ENCODE data around the gene XPO4. TPM values are rescaled to one million over a fixed set of nuclear protein-coding genes. Genes with fewer than 3 reads are reported as not detected.
A peak's percentile ranks its signal among the peaks of the same experiment; 100 is the strongest.

The XPO4 gene
- total and polyA plus RNA-seq, 2 of the 13 experiments (the other 11 are each of a cell fraction or from before 2014, with no cell fraction given), result 8.4 to 24.8 TPM

DNA sequence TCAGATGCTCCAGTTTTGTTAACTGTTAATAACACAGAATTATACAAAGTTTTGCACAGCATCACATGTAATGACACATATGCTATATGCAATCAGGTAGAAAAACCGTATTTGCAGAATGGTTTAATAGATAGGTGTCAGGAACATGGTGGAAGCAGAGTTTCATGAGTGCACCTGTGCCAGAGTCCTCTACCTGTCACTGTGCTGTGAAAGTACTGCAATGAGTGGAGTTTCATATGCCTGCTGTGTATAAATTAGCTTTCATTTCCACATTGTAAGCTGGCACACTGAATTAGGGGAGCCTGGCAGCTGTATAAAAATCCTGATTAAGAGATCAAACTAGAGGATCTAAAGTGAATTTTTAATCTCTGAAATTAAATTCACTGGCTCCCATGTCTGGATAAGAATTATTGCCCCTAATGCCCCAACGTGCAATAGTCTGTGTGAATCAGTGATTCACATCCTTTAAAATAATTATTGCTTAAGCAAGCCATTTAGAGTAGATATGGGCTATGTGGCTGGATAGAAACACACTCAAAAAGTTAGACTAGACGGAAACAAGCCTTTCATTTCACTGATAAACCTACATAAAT, 120.3 kb downstream of the XPO4 start:
- ChIA-PET POLR2A (no interaction called here), CTCF (ENCODE audit: low intra/inter-chr PET ratio, low total read pairs) (no interaction called here)
- 100% methylated on average over 3 of the region's 3 CpGs for WGBS (ENCODE audit: low lambda C conversion rate)
- BruUV-seq (replicated peaks), result TSS peak; percentile 25
- DNase-seq (ENCODE audit: low spot score), result no peak
- Histone ChIP-seq H3K4me3 (replicated peaks in 1 of 3; ENCODE audit: insufficient read depth in 1 of 3, low read depth in 2 of 3, low read length in 3 of 3) (no peak overlapping the region), H3K9ac (ENCODE audit: insufficient read depth, low read depth, low read length) (no peak overlapping the region), H3K27me3 (ENCODE audit: control insufficient read depth in 1 of 2, insufficient read depth in 2 of 2, low read length in 2 of 2) (no peaks in the 10 kb centered on the region), H4K20me1 (ENCODE audit: insufficient read depth, low read length) (no peaks in the 10 kb centered on the region), H3K27ac (ENCODE audit: extremely low read length, insufficient read depth, low read length) (no peak overlapping the region), H3K4me2 (ENCODE audit: low read depth, low read length) (no peak overlapping the region), H3K36me3 (replicated peaks in 1 of 2; ENCODE audit: control insufficient read depth in 1 of 2, insufficient read depth in 2 of 2, low read length in 2 of 2) (peaks cover 8 to 32% of the 10 kb centered on the region in 2 experiments; a peak in 4 of 5 replicates), H3K9me3 (ENCODE audit: low read length) (no peaks in the 10 kb centered on the region), H3K4me1 (ENCODE audit: insufficient read depth, low read length) (no peaks in the 10 kb centered on the region), H3K79me2 (ENCODE audit: insufficient read depth, low read length) (no peaks in the 10 kb centered on the region), H2AFZ (ENCODE audit: low read length) (no peak overlapping the region)
- ATAC-seq, result no peak
- in situ Hi-C loops (cut with HindIII; ENCODE audit: extremely low pct_ligation_motif_present, low pct_unique_long_range_greater_than_20kb) (no loop called here), intact Hi-C loops (cut with micrococcal nuclease; ENCODE audit: unreplicated experiment) (no loop called here)
- FAIRE-seq, result no peak
- no peak for TF ChIP-seq ZNF777 (CRISPR knock-in tag; IDR thresholded peaks at IDR 0.05)
- no peak for TF ChIP-seq SP2 (CRISPR knock-in tag; IDR thresholded peaks at IDR 0.05)
- TF ChIP-seq ZNF660 (CRISPR knock-in tag; IDR thresholded peaks at IDR 0.05; ENCODE audit: borderline replicate concordance, low read depth), result no peak
- TF ChIP-seq, protein P1, sequence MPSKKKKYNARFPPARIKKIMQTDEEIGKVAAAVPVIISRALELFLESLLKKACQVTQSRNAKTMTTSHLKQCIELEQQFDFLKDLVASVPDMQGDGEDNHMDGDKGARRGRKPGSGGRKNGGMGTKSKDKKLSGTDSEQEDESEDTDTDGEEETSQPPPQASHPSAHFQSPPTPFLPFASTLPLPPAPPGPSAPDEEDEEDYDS (CRISPR knock-in tag; IDR thresholded peaks at IDR 0.05), result no peak
- no peak for TF ChIP-seq EP300 (IDR thresholded peaks at IDR 0.05; ENCODE audit: low read depth in 2 of 2, low read length in 2 of 2)
- no peak for TF ChIP-seq EP300 (CRISPR knock-in tag; IDR thresholded peaks at IDR 0.05; ENCODE audit: borderline replicate concordance)
- no peak for TF ChIP-seq HOXD1 (CRISPR knock-in tag; IDR thresholded peaks at IDR 0.05)
- TF ChIP-seq SALL2 (CRISPR knock-in tag; IDR thresholded peaks at IDR 0.05), result no peak
- TF ChIP-seq, protein P2, sequence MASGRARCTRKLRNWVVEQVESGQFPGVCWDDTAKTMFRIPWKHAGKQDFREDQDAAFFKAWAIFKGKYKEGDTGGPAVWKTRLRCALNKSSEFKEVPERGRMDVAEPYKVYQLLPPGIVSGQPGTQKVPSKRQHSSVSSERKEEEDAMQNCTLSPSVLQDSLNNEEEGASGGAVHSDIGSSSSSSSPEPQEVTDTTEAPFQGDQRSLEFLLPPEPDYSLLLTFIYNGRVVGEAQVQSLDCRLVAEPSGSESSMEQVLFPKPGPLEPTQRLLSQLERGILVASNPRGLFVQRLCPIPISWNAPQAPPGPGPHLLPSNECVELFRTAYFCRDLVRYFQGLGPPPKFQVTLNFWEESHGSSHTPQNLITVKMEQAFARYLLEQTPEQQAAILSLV (CRISPR knock-in tag; IDR thresholded peaks at IDR 0.05; ENCODE audit: borderline replicate concordance), result no peak
- no peak for TF ChIP-seq TAF15 (IDR thresholded peaks at IDR 0.05; ENCODE audit: low read depth, low read length, poor library complexity, severe bottlenecking)
- no peak for TF ChIP-seq SAFB2 (CRISPR knock-in tag; IDR thresholded peaks at IDR 0.05; ENCODE audit: borderline replicate concordance, low read depth)
- TF ChIP-seq, protein P3, sequence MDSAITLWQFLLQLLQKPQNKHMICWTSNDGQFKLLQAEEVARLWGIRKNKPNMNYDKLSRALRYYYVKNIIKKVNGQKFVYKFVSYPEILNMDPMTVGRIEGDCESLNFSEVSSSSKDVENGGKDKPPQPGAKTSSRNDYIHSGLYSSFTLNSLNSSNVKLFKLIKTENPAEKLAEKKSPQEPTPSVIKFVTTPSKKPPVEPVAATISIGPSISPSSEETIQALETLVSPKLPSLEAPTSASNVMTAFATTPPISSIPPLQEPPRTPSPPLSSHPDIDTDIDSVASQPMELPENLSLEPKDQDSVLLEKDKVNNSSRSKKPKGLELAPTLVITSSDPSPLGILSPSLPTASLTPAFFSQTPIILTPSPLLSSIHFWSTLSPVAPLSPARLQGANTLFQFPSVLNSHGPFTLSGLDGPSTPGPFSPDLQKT (CRISPR knock-in tag; IDR thresholded peaks at IDR 0.05; ENCODE audit: borderline replicate concordance), result no peak
- TF ChIP-seq, protein P4, sequence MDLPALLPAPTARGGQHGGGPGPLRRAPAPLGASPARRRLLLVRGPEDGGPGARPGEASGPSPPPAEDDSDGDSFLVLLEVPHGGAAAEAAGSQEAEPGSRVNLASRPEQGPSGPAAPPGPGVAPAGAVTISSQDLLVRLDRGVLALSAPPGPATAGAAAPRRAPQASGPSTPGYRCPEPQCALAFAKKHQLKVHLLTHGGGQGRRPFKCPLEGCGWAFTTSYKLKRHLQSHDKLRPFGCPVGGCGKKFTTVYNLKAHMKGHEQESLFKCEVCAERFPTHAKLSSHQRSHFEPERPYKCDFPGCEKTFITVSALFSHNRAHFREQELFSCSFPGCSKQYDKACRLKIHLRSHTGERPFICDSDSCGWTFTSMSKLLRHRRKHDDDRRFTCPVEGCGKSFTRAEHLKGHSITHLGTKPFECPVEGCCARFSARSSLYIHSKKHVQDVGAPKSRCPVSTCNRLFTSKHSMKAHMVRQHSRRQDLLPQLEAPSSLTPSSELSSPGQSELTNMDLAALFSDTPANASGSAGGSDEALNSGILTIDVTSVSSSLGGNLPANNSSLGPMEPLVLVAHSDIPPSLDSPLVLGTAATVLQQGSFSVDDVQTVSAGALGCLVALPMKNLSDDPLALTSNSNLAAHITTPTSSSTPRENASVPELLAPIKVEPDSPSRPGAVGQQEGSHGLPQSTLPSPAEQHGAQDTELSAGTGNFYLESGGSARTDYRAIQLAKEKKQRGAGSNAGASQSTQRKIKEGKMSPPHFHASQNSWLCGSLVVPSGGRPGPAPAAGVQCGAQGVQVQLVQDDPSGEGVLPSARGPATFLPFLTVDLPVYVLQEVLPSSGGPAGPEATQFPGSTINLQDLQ (CRISPR knock-in tag; IDR thresholded peaks at IDR 0.05), result no peak
- TF ChIP-seq ZNF232 (CRISPR knock-in tag; IDR thresholded peaks at IDR 0.05; ENCODE audit: borderline replicate concordance), result no peak
- TF ChIP-seq ZNF782 (CRISPR knock-in tag; IDR thresholded peaks at IDR 0.05; ENCODE audit: borderline replicate concordance), result no peak
- no peak for TF ChIP-seq MTA1 (CRISPR knock-in tag; IDR thresholded peaks at IDR 0.05; ENCODE audit: borderline replicate concordance)
- TF ChIP-seq REXO4 (CRISPR knock-in tag; IDR thresholded peaks at IDR 0.05; ENCODE audit: borderline replicate concordance), result no peak
- no peak for TF ChIP-seq NFE2L2 (IDR thresholded peaks at IDR 0.05; ENCODE audit: low read length)

Data from HepG2 (cell line).